Activated CD8-positive, alpha-beta memory T cell treated with anti-CD3 and anti-CD28 coated beads, Interleukin-2, amount 10 ng/mL, durations not matched to agents 7 days and 5 days (primary cell): ENCODE data around the gene OSBPL3. TPM values are rescaled to one million over a fixed set of nuclear protein-coding genes. Genes with fewer than 3 reads are reported as not detected.
A peak's percentile ranks its signal among the peaks of the same experiment; 100 is the strongest.

Experiments used
- ATAC-seq: fragments of 150-1000 bp; cut with Tn5 transposase; one replicate; pipeline ENCODE4 v1.10.0; 2021; ENCODE audit warnings: moderate library complexity
- CTCF ChIA-PET: fragments of 350-600 bp; sonication (Branson Sonifier 250); formaldehyde crosslinking; loops from one replicate; lab custom pipeline; 2021; ENCODE audit warnings: antibody characterized with exemption; lab: Charles Lee
- DNase-seq: peaks from one replicate; pipeline ENCODE4 v3.0.0-alpha.2; 2020
- H3K27ac Mint-ChIP-seq: one replicate; pipeline ENCODE4 v1.8.0; 2021; ENCODE audit warnings: mild to moderate bottlenecking, mixed read lengths
- H3K27me3 Mint-ChIP-seq: one replicate; pipeline ENCODE4 v1.8.0; 2021; ENCODE audit warnings: mixed read lengths
- H3K36me3 Mint-ChIP-seq: one replicate; pipeline ENCODE4 v1.8.0; 2021; ENCODE audit warnings: mild to moderate bottlenecking, mixed read lengths
- H3K4me1 Mint-ChIP-seq: one replicate; pipeline ENCODE4 v1.8.0; 2021; ENCODE audit warnings: mixed read lengths
- H3K4me3 Mint-ChIP-seq: one replicate; pipeline ENCODE4 v1.8.0; 2021; ENCODE audit warnings: mild to moderate bottlenecking, moderate library complexity, mixed read lengths
- H3K9me3 Mint-ChIP-seq: one replicate; pipeline ENCODE4 v1.8.0; 2022; ENCODE audit warnings: low read depth, mixed read lengths
- total RNA-seq, 2 experiments: library from RNA; stranded (reverse); gene quantifications; one replicate each; pipeline ENCODE4 v1.2.3, GENCODE V29; 2021

OSBPL3 gene
- total RNA-seq, 2 experiments from 2014 or later, result 98.3 to 133 TPM

GRCh38 chr7:24873944-24874343 lies 106.0 kb downstream of the OSBPL3 start:
- CTCF ChIA-PET, result no interaction called here
- H3K4me3 Mint-ChIP-seq, result no peak overlapping the region
- H3K27me3 Mint-ChIP-seq, result no peaks in the 10 kb centered on the region

GRCh38 chr7:24871770-24872169 lies 108.2 kb downstream of the OSBPL3 start:
- Mint-ChIP-seq H3K4me3 (no peak overlapping the region), H3K36me3 (peaks cover 46% of the 10 kb centered on the region), H3K9me3 (no peaks in the 10 kb centered on the region), H3K4me1 (peaks cover 32% of the 10 kb centered on the region), H3K27me3 (no peaks in the 10 kb centered on the region), H3K27ac (no peak overlapping the region)
- DNase-seq (no peak), ATAC-seq (no peak)
- CTCF ChIA-PET, result interaction anchor here (1.2 to 1.6 kb wide), 3 partner anchors 51 to 198 kb away, joined by 3 to 5 read pairs (median 3); no protein-coding TSS in a partner anchor

More at GRCh38 chr7:24873944-24874343, 106.0 kb downstream of the OSBPL3 start:
- no peak for ATAC-seq
- DNase-seq, result no peak
- H3K27ac Mint-ChIP-seq, result no peak overlapping the region
- H3K36me3 Mint-ChIP-seq, result peaks cover 28% of the 10 kb centered on the region
- no peaks in the 10 kb centered on the region for H3K9me3 Mint-ChIP-seq
- peaks cover 43% of the 10 kb centered on the region for H3K4me1 Mint-ChIP-seq

DNA sequence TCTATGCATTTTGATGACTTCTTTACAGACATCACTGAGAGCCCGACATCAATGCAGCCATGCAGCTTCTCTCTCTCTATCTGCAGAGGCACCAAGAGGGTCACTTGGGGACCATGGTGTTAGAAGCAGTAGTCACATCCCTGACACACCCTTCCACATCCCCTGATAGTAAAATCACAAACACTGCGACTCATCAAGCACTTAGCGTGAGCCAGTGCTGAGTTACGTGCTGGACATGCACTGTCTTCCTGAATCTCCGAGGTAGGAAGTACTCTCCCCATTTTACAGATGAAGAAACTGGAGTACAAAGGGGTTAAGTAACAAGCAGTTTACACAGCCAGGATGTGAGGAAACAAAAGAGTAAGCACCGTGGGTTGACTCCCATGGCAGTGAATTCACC lies 109.2 kb downstream of the OSBPL3 start:
- DNase-seq, result no peak
- H3K27me3 Mint-ChIP-seq, result no peaks in the 10 kb centered on the region
- H3K27ac Mint-ChIP-seq, result no peak overlapping the region
- peaks cover 39% of the 10 kb centered on the region for H3K4me1 Mint-ChIP-seq
- peaks cover 55% of the 10 kb centered on the region for H3K36me3 Mint-ChIP-seq
- H3K4me3 Mint-ChIP-seq, result no peak overlapping the region
- no peaks in the 10 kb centered on the region for H3K9me3 Mint-ChIP-seq
- CTCF ChIA-PET, result interaction anchor here (1.2 kb wide), 1 partner anchor 199 kb away, joined by 3 read pairs; no protein-coding TSS in a partner anchor
- ATAC-seq, result no peak

DNA sequence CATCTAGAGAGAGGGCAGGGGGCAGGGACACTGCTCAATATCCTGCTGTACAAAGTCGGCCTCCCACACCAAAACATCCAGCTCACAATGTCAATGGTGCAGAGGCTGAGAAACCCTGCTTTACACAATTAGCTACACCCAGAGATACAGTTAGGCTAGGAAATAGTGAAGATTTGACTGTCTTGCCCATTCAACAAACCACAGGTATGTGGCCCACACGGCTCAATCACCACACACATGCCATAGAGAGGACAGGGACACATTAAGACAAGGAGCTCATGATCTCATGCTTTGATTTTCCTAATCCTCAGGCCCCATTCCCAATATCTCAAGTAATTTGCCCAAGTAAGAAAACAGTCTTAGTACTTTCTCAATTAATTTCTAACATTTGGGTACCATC lies 110.4 kb downstream of the OSBPL3 start:
- CTCF ChIA-PET, result interaction anchor here (1.2 kb wide), 1 partner anchor 224 kb away, joined by 3 read pairs; no protein-coding TSS in a partner anchor
- no peak overlapping the region for H3K27ac Mint-ChIP-seq
- peaks cover 63% of the 10 kb centered on the region for H3K36me3 Mint-ChIP-seq

GRCh38 chr7:24868741-24869140 lies 111.2 kb downstream of the OSBPL3 start:
- no peak for DNase-seq
- no peak overlapping the region for H3K27ac Mint-ChIP-seq
- no peak overlapping the region for H3K4me3 Mint-ChIP-seq
- H3K27me3 Mint-ChIP-seq, result no peaks in the 10 kb centered on the region
- no peaks in the 10 kb centered on the region for H3K9me3 Mint-ChIP-seq
- CTCF ChIA-PET, result no interaction called here
- ATAC-seq, result no peak
- H3K4me1 Mint-ChIP-seq, result peaks cover 55% of the 10 kb centered on the region
- H3K36me3 Mint-ChIP-seq, result peaks cover 72% of the 10 kb centered on the region

More for the DNA sequence above, 110.4 kb downstream of the OSBPL3 start:
- H3K4me1 Mint-ChIP-seq, result peaks cover 46% of the 10 kb centered on the region
- H3K9me3 Mint-ChIP-seq, result no peaks in the 10 kb centered on the region
- H3K4me3 Mint-ChIP-seq, result no peak overlapping the region
- H3K27me3 Mint-ChIP-seq, result no peaks in the 10 kb centered on the region
- no peak for ATAC-seq
- no peak for DNase-seq

DNA sequence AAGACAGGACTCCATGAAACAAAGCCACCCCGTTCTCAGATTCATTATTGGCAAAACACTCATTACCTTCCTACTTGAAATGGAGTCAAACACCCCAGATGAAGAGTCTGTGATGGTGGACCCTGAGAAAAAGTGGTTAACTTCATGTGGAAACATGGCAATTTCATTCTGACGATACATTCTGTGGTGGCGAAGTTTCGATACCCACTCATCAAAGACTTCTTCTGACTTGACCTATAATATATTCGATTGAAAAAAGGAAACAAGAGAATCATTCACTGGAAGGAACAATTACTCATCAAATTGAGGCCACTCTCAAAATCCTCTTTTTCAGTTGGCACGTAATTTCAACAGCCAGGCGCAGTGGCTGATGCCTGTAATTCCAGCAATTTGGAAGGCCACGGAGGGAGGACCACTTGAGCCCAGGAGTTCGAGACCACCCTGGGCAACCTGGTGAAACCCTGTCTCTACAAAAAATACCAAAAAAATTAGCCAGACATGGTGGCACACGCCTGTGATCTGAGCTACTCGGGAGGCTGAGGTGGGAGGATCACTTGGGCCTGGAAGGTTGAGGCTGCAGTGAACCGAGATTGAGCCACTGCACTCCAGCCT lies 113.9 kb downstream of the OSBPL3 start:
- peaks cover 85% of the 10 kb centered on the region for H3K36me3 Mint-ChIP-seq
- CTCF ChIA-PET, result no interaction called here
- DNase-seq (peak; percentile 56), ATAC-seq (peak; percentile 64)
- H3K4me3 Mint-ChIP-seq, result no peak overlapping the region
- H3K27me3 Mint-ChIP-seq, result no peaks in the 10 kb centered on the region
- H3K4me1 Mint-ChIP-seq, result peaks cover 39% of the 10 kb centered on the region
- no peaks in the 10 kb centered on the region for H3K9me3 Mint-ChIP-seq
- peak overlapping the region; percentile 57 for H3K27ac Mint-ChIP-seq

DNA sequence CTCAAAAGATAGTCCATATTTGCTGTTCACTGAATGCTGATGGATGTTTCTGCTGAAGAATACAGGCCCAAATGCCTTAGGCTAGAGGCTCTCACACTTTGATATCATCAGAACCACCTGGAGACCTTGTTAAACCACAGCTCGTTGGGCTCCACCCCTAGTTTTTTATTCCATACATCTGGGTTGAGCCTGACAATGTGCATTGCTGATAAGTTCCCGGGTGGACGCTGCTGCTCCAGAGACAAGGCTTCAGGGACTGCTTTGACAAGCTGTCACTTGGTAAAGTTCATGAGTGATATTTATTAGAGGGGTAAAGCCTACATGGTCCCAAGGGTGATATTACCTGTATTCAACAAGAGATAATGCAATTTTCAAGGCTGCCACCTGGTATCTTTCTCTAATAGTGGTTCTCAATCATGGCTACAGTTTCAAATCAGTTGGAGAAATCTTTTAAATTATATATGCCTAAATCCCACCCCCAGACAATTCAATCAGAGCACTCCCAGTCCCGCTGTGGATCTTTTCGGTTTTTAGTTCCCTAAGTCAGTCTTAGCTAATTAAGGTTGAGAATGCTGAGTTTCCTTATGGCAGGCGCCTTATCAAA lies 115.7 kb downstream of the OSBPL3 start:
- CTCF ChIA-PET, result interaction anchor here (1.1 kb wide), 1 partner anchor 230 kb away, joined by 4 read pairs; no protein-coding TSS in a partner anchor
- ATAC-seq (no peak), DNase-seq (no peak)
- Mint-ChIP-seq H3K27me3 (no peaks in the 10 kb centered on the region), H3K27ac (no peak overlapping the region), H3K4me3 (no peak overlapping the region), H3K4me1 (peaks cover 28% of the 10 kb centered on the region), H3K36me3 (peaks cover 81% of the 10 kb centered on the region), H3K9me3 (no peaks in the 10 kb centered on the region)

GRCh38 chr7:24863626-24864025 lies 116.4 kb downstream of the OSBPL3 start:
- ATAC-seq, result no peak
- H3K27ac Mint-ChIP-seq, result no peak overlapping the region
- H3K4me1 Mint-ChIP-seq, result peaks cover 28% of the 10 kb centered on the region
- CTCF ChIA-PET, result interaction anchor here (0.9 to 1.1 kb wide), 3 partner anchors 116 to 231 kb away, joined by 3 to 4 read pairs (median 3); no protein-coding TSS in a partner anchor
- no peaks in the 10 kb centered on the region for H3K27me3 Mint-ChIP-seq
- no peak for DNase-seq
- no peak overlapping the region for H3K4me3 Mint-ChIP-seq
- no peaks in the 10 kb centered on the region for H3K9me3 Mint-ChIP-seq
- H3K36me3 Mint-ChIP-seq, result peaks cover 81% of the 10 kb centered on the region

- CTCF ChIA-PET, result interaction anchor here (0.9 to 1.1 kb wide), 3 partner anchors 9 to 229 kb away, joined by 3 read pairs; no protein-coding TSS in a partner anchor
- peaks cover 77% of the 10 kb centered on the region for H3K36me3 Mint-ChIP-seq
- H3K27ac Mint-ChIP-seq, result peak overlapping the region; percentile 14
- H3K27me3 Mint-ChIP-seq, result no peaks in the 10 kb centered on the region
- no peak overlapping the region for H3K4me3 Mint-ChIP-seq
- ATAC-seq (no peak), DNase-seq (no peak)
- H3K4me1 Mint-ChIP-seq, result peaks cover 30% of the 10 kb centered on the region
- H3K9me3 Mint-ChIP-seq, result no peaks in the 10 kb centered on the region
Measured at GRCh38 chr7:24862461-24862860, 117.5 kb downstream of the OSBPL3 start.

- DNase-seq (no peak), ATAC-seq (no peak)
- CTCF ChIA-PET, result no interaction called here
- no peaks in the 10 kb centered on the region for H3K27me3 Mint-ChIP-seq
- H3K27ac Mint-ChIP-seq, result no peak overlapping the region
- H3K9me3 Mint-ChIP-seq, result no peaks in the 10 kb centered on the region
- no peak overlapping the region for H3K4me3 Mint-ChIP-seq
- H3K36me3 Mint-ChIP-seq, result peaks cover 70% of the 10 kb centered on the region
- H3K4me1 Mint-ChIP-seq, result peaks cover 25% of the 10 kb centered on the region
Measured at GRCh38 chr7:24861336-24861735, 118.6 kb downstream of the OSBPL3 start.

DNA sequence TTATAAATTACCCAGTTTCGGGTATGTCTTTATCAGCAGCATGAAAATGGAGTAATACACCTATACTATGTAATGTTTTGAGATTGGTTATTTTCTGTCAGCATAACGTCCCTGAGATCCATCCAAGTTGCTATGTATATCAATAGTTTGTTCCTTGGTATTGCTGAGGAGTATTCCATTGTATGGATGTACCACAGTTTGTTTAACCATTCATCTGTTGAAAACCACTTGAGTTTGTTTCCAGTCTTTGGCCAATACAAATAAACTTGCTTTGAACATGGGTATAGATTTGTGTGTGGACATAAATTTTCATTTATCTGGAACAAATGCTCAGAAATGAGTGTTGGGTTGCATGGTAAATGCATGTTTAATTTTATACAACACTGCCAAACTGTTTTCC lies 119.4 kb downstream of the OSBPL3 start:
- H3K27me3 Mint-ChIP-seq, result no peaks in the 10 kb centered on the region
- H3K9me3 Mint-ChIP-seq, result no peaks in the 10 kb centered on the region
- CTCF ChIA-PET, result no interaction called here

GRCh38 chr7:24858108-24858977 lies 121.6 kb downstream of the OSBPL3 start:
- Mint-ChIP-seq H3K36me3 (peaks cover 55% of the 10 kb centered on the region), H3K27me3 (no peaks in the 10 kb centered on the region), H3K4me3 (no peak overlapping the region), H3K27ac (no peak overlapping the region), H3K4me1 (peaks cover 15% of the 10 kb centered on the region), H3K9me3 (no peaks in the 10 kb centered on the region)
- DNase-seq (no peak), ATAC-seq (no peak)
- CTCF ChIA-PET, result interaction anchor here (1.4 kb wide), 1 partner anchor 13 kb away, joined by 3 read pairs; no protein-coding TSS in a partner anchor

More for the DNA sequence above, 119.4 kb downstream of the OSBPL3 start:
- Mint-ChIP-seq H3K4me3 (no peak overlapping the region), H3K4me1 (peaks cover 25% of the 10 kb centered on the region), H3K27ac (no peak overlapping the region), H3K36me3 (peaks cover 65% of the 10 kb centered on the region)
- ATAC-seq (no peak), DNase-seq (no peak)

- Mint-ChIP-seq H3K27ac (no peak overlapping the region), H3K9me3 (no peaks in the 10 kb centered on the region), H3K4me3 (no peak overlapping the region), H3K4me1 (peaks cover 16% of the 10 kb centered on the region), H3K27me3 (no peaks in the 10 kb centered on the region), H3K36me3 (peaks cover 51% of the 10 kb centered on the region)
- ATAC-seq (no peak), DNase-seq (no peak)
- CTCF ChIA-PET, result interaction anchor here (0.8 to 1.5 kb wide), 4 partner anchors 12 to 237 kb away, joined by 3 to 4 read pairs (median 4); no protein-coding TSS in a partner anchor
Measured at GRCh38 chr7:24857623-24858022, 122.4 kb downstream of the OSBPL3 start.
